NCI-H748 (cell line): Measurements from ENCODE around the gene GJB6.

Source experiments
- DNase-seq: peaks from one replicate; lab custom pipeline; 2025; ENCODE audit not compliant: unreplicated experiment; lab: John Stamatoyannopoulos, UW

GJB6 gene

DNA sequence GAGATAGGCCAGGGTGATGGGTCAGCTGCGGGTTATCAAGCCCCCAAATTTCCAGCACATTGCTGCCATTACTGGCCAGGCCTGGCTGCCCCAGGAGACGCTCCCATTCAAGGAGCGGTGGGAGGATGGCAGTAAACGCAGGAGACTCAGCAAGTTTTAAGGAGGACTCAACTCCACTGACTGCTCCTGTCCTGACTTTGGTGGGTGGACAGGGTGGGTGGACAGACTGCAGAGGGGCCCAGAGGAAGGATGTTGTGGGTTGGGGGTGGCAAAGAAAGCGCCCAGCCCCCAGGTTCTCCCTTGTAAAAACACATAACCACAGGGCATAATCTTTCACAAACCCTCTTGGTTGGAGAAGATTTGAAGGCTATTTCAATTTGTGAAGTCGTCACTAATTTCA is 4.4 kb downstream of the GJB6 start:
- no peak for DNase-seq

DNA sequence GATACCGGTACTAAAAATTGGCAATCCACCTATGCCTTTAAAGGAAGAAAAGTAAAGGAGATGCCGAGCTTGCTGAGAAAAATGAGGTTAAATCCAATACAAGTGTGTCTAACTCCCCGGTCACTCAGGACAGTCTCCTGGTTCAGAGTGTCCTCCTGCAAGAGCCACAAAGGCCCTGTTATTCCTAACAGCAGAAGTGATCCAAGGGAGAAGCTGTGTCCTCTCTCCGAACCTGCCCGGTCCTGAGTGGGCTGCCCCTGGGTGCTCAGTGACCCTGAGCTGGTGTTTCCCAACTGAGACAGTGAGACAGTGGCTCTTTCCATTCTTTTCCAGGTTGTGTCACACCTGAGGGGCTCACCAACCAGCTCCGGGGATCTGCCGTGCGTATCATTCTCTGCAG is 4.8 kb downstream of the GJB6 start:
- no peak for DNase-seq

DNA sequence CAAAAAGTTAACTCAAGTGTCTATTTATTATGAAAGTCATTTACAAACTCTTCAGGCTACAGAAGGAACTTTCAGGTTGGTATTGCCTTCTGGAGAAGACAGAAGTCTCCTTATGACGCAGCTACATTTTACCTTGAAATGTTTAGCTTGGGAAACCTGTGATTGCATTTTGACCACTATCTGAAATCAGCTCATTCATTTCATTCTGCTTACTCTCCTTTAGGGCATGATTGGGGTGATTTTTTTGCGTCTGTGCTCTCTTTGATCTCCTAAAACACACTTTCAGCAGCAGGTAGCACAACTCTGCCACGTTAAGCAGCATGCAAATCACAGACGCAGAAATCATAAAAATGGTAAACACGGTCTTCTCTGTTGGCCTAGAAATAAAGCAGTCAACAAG is 9.6 kb downstream of the GJB6 start:
- DNase-seq: no peak

DNA sequence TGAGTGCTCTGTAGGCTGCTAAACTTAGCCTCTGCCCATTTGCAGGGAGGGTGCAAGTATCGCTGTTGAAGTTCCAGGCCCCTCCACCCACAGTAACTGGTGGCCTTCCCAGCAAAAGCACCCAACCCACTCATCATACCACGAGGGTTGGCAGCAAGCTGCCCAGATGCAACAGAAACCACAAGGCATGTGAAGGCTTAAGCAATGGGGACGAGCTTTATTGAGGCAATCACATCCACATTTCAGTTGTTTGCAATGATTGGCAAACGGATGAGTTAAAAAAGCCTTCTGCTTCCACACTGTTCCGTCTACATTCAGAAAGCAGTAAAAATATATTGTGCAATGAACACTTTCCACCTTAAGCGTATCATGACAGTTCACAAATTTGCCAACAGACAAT is 10.3 kb downstream of the GJB6 start:
- no peak for DNase-seq

DNA sequence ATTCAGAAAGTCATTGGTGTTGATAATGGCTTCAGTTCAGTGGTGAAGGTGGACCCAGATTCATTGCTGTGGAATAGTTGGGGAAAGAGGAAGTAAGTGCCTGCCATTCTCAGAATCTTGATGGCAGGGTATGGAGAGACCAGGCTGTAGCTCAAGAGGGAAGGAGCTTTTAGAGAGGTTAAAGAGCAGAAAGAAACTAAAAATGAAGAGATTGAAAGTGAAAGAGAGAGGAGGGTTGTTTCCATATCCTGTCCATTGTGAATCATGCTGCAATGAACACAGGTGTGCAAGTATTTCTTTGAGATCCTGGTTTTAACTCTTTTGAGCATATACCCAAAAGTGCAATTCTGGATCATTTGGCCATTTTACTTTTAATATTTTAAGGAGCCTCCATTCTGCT is 12.5 kb downstream of the GJB6 start:
- DNase-seq: no peak

DNA sequence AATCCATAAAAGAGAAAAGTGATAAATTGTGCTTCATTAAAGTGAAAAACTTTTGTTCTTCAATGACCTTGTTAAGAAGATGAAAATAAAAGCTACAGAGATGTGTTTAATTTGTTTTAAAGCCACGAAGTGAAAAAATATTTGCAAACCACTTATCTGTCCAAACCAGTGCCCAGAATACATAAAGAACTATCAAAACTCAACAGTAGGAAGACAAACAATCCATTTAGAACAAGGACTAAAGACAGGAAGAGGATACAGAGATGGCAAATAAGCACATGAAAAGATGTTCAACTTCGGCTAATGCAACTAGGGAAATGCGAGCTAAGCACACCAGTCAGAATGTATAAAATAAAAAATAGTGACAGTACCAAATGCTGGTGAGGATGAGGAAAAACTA is 15.0 kb downstream of the GJB6 start:
- DNase-seq: peak; percentile 90

DNA sequence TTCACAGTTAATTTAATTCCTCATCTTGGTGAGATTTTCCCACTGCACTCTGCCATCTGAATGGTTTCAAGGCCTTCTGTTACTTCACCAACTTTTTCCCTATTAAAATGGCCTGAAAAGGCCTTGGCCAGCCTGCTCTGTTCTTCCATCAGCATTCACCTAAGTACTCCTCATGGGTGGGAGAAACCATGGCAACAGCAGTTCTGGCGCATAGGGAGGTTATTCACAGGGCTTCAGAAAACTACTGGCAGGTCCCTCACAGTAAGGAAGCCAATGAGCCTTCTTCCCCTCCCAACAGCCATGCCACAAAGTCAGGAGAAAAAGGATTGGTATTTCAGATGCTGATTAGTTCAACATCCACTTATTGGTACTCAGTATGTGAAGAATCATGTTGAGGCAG is 22.2 kb downstream of the GJB6 start:
- peak; percentile 70 for DNase-seq

DNA sequence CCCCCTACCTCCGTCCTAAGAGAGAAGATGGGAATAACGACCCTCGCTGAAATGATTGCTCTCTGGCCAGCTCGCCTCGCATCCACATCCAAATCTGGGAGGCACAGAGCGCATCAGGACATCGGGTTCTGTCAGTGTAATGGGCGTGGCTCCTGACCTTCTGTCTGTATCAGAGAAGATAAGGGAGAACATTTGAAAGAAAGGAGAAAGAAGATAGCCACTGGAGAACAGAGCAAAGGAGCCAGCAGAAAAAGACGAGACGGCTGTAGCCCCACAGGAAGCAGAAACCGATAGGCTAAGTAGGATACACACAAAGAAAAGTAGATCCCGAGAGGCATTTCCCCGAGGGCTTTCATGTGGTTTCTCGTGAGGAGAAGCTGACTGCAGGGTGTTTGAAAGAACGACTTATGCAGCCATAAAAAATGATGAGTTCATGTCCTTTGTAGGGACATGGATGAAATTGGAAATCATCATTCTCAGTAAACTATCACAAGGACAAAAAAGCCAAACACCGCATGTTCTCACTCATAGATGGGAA is 25.4 kb downstream of the GJB6 start:
- DNase-seq: no peak

DNA sequence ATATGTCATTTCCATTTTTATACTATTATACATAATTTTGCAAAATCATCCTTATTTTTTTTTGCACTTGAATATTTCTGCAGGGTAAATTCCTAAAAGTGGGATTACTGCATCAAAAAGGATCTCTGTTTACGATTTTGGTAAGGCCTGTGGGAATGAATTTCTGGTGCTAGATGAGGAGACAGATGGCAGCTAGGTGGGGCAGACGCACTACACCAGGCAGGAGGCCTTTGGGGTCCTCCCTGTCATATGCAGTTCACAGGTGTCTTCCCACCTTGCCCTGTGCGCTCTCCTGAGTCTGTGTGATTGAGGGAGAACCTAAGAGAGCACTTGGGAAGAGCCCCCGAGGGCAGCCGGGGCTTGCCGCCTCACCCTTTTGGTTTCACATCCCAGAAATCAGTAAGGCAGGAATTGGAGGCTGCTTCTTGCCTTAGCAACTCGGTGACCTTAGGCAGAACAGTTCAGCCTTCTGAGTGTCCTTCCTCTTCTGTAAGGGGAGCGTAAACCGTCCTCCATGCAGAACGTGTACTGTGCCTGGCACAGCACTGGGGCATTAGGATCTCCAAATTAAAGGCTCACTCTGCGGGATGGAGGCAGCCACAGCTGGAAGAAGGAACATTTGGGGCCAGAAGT is 25.9 kb downstream of the GJB6 start:
- DNase-seq: peak; percentile 38

DNA sequence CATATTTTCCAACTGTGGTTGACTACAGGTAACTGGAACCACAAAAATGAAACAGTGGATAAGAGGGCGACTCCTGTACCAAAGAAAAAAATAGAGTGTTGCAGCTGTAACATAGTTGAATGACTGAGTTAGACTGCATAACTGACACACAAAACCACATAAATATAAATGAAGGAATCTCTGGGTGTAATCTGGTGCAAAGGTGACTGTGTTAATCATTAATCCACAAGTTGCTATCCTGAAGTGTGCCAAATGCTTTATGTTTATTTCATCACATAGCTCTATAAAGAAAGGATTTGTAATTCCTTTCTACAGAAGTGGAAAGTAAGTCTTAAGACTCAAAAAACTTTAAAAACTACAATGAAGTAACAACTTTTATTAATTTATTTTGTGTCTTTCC is 33.3 kb downstream of the GJB6 start:
- DNase-seq: no peak

DNA sequence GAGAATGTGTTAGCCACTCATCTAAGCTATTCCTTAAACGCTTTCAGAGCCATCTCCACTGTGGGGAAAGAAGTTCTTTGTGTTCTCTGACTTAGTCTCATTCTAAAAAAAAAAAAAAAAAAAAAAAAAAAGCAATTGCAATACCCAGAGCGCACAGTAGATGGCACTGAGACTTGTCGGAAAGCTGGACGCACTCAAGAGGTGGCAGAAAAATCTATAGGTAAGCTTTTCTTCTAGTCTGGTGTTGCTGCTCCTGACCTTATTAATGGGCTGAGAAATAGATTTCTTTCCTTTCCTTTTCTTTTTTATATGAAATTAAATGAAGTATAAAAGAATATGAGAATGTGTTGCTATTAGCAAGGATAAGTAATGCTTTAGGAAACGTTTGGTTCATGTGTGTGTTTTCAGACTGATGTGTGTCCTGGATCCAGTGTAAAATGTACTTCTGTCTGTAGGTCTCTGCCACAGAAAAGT is 34.7 kb downstream of the GJB6 start:
- DNase-seq: peak; percentile 82

DNA sequence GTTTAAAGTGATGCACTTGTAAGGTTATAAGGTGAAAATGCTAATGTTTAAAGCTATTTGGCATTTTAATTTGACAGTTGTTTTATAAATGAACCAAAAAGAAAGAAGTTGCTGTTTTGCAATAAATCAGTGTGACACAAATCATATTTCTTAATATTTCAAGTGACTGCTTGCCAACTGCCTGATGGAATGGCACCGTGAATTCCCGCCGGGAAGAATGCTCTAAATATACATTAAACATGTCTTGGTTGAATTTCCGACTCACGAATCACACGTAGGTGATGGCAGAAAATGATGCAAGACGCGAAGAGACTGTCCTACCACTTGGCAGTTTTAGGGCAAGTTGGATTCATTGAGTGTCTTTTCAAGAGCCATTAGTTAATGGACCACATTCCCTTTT is 36.3 kb downstream of the GJB6 start:
- DNase-seq: no peak

DNA sequence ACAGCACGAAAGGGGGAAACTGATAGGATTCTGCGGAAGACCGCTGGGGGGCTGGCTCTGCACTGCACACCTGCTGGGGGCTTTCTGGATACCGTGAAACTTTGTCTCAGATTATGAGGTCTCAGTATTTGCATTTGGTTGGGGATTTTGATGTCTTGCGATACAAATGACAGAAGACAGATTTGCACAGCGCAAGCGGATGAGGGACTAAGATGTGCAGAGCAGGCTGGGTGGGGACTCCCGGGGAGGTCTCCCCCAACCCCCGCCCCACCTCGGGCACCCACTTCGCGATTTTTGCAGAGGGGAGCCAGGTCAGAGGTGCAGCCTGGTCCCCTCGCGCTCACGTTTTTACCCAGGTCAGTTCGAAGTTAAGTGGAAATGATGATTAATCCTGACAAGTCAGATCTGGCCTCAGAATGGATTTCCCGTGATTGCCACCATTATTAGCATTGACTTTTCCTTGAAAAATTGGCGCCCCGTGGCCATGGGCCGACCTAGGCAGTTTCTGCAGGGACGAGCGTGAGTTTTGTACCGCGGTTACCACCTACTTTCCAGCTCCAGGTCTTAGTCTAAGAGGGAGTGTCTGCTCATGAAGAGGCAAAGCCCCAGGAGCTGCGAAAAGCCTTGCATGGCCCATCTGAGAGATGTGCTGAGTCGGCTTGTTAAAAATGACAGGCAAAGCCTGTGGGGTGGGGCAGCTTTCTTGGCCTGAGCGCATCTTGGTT is 38.0 kb downstream of the GJB6 start:
- DNase-seq: peak; percentile 57

DNA sequence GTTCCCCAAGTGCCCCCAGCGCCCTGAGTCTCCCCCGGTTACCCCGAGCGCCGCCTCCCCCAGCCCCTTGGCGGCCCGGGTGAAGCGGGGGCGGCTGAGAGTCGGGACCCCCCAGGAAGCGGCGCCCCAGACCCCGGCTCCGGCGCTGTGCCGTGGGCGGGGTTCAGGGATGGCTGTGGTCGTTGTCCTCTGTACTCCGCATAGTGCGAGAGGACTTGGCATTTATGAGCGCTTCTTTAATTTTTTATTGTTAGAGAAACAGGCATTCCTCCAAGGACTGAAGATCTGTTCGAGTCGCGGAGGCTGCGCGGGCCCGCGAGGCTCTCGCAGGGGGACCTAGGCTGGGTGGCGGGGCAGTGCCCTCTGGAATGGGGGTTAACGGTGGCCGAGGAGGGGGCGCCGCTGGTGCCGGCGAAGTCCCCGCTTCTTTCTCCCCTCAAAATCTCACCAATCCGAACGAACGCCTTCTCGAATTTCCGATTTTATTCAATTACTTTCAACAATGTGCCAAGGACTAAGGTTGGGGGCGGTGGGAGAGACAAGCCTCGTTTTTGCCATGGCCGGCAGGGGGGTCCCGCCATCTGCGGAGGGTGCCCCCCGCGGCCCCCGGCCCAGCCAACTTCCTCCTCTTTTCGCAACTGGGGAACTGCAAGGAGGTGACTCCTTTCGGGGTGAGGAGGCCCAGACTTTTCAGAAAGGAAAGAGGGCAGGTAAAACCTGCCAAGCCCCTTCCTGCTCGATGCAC is 38.8 kb downstream of the GJB6 start:
- DNase-seq: peak; percentile 50

DNA sequence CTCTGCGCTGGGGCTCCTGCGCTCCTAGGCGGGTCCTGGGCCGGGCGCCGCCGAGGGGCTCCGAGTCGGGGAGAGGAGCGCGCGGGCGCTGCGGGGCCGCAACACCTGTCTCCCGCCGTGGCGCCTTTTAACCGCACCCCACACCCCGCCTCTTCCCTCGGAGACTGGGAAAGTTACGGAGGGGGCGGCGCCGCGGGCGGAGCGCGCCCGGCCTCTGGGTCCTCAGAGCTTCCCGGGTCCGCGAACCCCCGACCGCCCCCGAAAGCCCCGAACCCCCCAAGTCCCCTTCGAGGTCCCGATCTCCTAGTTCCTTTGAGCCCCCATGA is 39.3 kb downstream of the GJB6 start, which contains the start of gene GJB2:
GJB2 (minus strand) TSS at position 103 of the 326 bp plus-strand sequence. CDS start 3,357 bp downstream, outside the sequence.
- peak; percentile 61 for DNase-seq

DNA sequence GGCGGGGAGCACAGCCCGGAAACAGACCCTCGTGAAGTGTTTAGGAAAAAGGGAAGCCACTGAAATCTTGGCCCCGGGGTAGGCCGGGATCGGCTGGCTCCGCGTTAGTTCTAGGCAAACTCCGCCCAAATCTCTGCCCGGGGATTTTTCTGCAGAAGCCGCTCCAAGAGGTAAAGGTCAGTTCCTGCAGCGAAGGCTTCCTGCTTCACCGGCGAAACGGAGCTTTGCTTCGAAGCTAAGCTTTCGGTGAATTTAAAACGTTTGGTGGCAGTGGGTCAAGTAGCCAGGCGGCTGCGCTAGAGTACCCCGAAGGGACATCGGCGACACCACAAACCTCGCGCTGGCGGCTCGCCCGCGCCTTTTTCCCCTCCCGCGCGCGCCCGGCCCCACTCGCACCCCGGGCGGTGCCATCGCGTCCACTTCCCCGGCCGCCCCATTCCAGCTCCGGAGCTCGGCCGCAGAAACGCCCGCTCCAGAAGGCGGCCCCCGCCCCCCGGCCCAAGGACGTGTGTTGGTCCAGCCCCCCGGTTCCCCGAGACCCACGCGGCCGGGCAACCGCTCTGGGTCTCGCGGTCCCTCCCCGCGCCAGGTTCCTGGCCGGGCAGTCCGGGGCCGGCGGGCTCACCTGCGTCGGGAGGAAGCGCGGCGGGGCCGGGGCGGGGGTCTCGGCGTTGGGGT is 39.8 kb downstream of the GJB6 start:
- DNase-seq: peak; percentile 75

DNA sequence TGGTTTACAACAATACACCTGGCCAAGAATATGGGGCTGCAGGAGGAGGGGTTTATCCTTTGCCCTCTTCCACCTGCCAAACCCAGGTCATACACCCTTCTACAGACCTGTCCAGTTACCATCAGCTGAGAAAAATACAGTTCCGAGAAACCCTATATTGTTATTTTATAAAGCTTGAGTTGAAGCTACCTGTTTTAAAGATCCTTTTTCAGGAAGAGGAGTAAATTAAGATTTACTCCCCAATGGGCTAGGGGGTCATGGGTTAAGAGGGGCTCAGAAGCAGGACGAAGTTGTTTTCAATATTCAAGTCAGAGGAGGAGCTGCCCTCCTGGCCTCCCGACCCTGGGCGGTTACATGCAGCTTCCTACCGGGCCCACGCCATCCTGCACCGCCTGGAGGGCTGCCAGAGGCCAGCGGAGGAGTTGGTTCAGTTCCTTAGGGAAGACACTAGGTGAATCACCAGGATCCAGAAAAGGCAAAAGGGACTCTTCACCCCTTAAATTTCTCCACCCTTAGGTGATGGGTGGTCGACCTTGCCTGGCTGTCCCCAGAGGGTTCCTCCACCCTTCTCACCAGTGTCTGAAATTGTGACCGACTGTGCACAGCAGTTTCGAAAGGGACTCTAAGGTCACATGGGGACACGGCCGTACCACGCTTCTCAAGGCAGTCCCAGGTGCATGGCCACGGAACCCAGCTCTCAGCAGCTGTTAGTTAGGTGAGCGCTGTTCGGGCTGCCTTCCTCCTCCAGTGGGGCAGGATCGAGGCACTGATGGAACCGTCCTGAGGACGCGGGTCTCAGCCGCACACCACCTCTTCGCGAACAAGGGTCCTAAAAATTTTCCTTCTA is 40.6 kb downstream of the GJB6 start:
- peak; percentile 27 for DNase-seq

DNA sequence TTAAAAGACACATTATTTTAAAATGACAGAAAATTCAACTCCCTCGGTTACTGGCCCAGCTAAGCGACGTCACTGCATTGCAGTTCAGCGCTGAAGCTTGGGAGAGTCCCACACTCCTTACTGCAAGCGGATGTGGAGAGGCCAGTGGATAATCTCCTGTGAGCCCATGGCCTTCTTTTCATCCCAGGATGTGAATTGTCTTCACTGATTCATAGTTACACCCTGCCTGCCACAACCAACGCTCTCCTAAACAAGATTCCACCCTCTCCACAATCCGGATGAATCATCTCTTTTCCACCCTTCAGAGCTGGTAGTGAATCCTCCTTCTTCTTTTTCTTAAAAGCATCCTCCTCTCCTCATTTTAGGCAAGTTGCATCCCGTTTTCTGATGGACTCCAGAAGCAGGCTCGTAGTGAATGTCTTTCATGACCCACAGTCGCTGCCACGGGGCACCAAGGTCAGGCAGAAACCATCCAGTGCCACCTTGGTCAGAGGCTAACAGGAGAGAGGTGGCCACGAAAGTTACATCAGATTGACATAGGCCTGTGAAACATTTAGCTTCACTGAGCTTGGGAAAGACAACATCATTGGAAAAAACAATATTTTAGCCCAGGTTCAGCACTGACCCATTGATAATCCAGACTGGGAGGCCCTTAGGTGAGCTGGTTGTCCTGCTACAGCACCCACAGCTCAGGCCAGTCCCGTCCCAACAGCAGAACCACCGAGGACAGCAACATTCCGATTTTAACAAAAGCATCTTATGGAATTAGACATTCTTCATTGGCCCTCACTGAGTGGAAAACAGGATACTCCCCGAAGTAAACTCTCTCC is 41.4 kb downstream of the GJB6 start:
- DNase-seq: no peak

DNA sequence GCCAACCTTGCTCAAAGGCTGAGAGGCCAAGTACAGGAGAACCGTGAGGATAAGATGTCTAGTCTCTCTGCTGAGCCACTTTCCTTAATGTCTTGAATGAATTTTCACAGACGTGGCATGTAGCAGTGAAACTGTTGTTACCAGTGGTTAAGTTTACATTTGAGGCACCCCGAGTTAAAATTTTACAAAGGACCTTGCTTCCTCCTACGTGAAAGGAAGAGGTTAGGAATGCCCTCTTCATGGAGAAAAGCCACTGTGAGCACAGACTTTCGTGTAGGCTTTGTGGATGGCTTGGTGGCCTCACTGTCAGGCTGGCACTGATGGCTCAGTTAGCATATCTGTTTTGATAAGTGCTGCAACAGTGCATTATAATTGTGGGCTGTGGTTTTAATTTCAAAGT is 42.0 kb downstream of the GJB6 start:
- DNase-seq: no peak
